IMR-90 (cell line): ENCODE results near the gene MYOC. TPM values are rescaled to one million over a fixed set of nuclear protein-coding genes. Genes with fewer than 3 reads are reported as not detected.

Source experiments
- ATAC-seq: fragments of 200-7000 bp; cut with Tn5 transposase; 2 replicates; pipeline ENCODE4 v1.9.1; 2020; ENCODE audit warnings: low read depth, mild to moderate bottlenecking, moderate library complexity
- BruUV-seq: library from RNA; stranded (reverse); fragments of 400-500 nt; replicated peaks from 2 replicates; lab custom pipeline; 2021; lab: Mats Ljungman, UMichigan
- CTCF ChIA-PET: fragments of 300-600 bp; formaldehyde crosslinking; extraction: SDS; loops from one replicate; lab custom pipeline; 2021; ENCODE audit warnings: antibody characterized with exemption; lab: Yijun Ruan, JAX
- POLR2A ChIA-PET: fragments of 300-600 bp; sonication (Branson Sonifier 250); formaldehyde crosslinking; loops from one replicate; lab custom pipeline; 2022; ENCODE audit warnings: antibody characterized with exemption; ENCODE audit not compliant: unreplicated experiment; lab: Charles Lee
- DNase-seq: peaks from one replicate; pipeline ENCODE4 v3.0.0; 2013
- H2AFZ ChIP-seq: replicated peaks from 2 replicates; pipeline ENCODE3; 2013; ENCODE audit warnings: low read length, mild to moderate bottlenecking; ENCODE audit not compliant: poor library complexity
- H2AK5ac ChIP-seq: 2 replicates; pipeline ENCODE4 v1.6.1; 2013; ENCODE audit warnings: low read depth, low read length, inconsistent platforms
- H2AK9ac ChIP-seq: replicated peaks from 2 replicates; pipeline ENCODE3; 2013; ENCODE audit warnings: mild to moderate bottlenecking, low read depth, low read length, moderate library complexity; ENCODE audit not compliant: poor library complexity
- H2BK120ac ChIP-seq: 2 replicates; pipeline ENCODE4 v1.6.1; 2013; ENCODE audit warnings: low read depth, low read length, inconsistent platforms
- H2BK15ac ChIP-seq: 3 replicates; pipeline ENCODE4 v1.6.1; 2013; ENCODE audit warnings: low read depth, low read length, inconsistent platforms
- H2BK20ac ChIP-seq: 2 replicates; pipeline ENCODE4 v1.6.1; 2013; ENCODE audit warnings: low read depth, mild to moderate bottlenecking, inconsistent platforms, low read length, moderate library complexity
- H2BK5ac ChIP-seq: 2 replicates; pipeline ENCODE4 v1.6.1; 2013; ENCODE audit warnings: mild to moderate bottlenecking, low read depth, low read length, inconsistent platforms; ENCODE audit not compliant: poor library complexity, severe bottlenecking
- H3K14ac ChIP-seq: replicated peaks from 2 replicates; pipeline ENCODE4 v1.6.1; 2013; ENCODE audit warnings: low read depth, low read length, inconsistent platforms
- H3K18ac ChIP-seq: 2 replicates; pipeline ENCODE4 v1.6.1; 2013; ENCODE audit warnings: low read depth, low read length, control low read depth
- H3K23ac ChIP-seq: 2 replicates; pipeline ENCODE4 v1.6.1; 2013; ENCODE audit warnings: low read depth, low read length, inconsistent platforms
- H3K27ac ChIP-seq: 2 replicates; pipeline ENCODE4 v1.5.1; 2013; ENCODE audit warnings: mild to moderate bottlenecking, control low read depth, low read length; ENCODE audit not compliant: insufficient read depth
- H3K27me3 ChIP-seq: 2 replicates; pipeline ENCODE4 v1.6.1; 2013; ENCODE audit warnings: low read length; ENCODE audit not compliant: control insufficient read depth, insufficient read depth
- H3K36me3 ChIP-seq: 2 replicates; pipeline ENCODE4 v1.6.1; 2013; ENCODE audit warnings: low read length, mixed read lengths; ENCODE audit not compliant: control insufficient read depth, insufficient read depth
- H3K4ac ChIP-seq: 2 replicates; pipeline ENCODE4 v1.6.1; 2013; ENCODE audit warnings: low read depth, low read length, inconsistent platforms
- H3K4me1 ChIP-seq: 2 replicates; pipeline ENCODE4 v1.6.1; 2013; ENCODE audit warnings: low read length, mixed read lengths; ENCODE audit not compliant: control insufficient read depth, insufficient read depth
- H3K4me2 ChIP-seq: 2 replicates; pipeline ENCODE4 v1.6.1; 2013; ENCODE audit warnings: low read depth, mild to moderate bottlenecking, control low read depth, low read length, moderate library complexity
- H3K4me3 ChIP-seq: 2 replicates; pipeline ENCODE4 v1.5.1; 2013; ENCODE audit warnings: low read depth, mild to moderate bottlenecking, control low read depth, low read length, moderate library complexity; ENCODE audit not compliant: insufficient read depth
- H3K56ac ChIP-seq: 2 replicates; pipeline ENCODE4 v1.6.1; 2013; ENCODE audit warnings: low read length, inconsistent platforms; ENCODE audit not compliant: insufficient read depth; ENCODE audit errors: extremely low read depth
- H3K79me1 ChIP-seq, 2 experiments: 2 replicates each; pipeline ENCODE4 v1.6.1; 2013; ENCODE audit warnings: low read length in 2 of 2, inconsistent platforms in 1 of 2, low read depth in 1 of 2
- H3K9ac ChIP-seq: 2 replicates; pipeline ENCODE4 v1.6.1; 2013; ENCODE audit warnings: low read depth, low read length, control low read depth
- H3K9me1 ChIP-seq: 2 replicates; pipeline ENCODE4 v1.6.1; 2013; ENCODE audit warnings: low read length, inconsistent platforms; ENCODE audit not compliant: insufficient read depth
- H3K9me3 ChIP-seq: 2 replicates; pipeline ENCODE4 v1.6.1; 2013; ENCODE audit warnings: low read length; ENCODE audit not compliant: control insufficient read depth, insufficient read depth
- H4K20me1 ChIP-seq: 2 replicates; pipeline ENCODE4 v1.6.1; 2013; ENCODE audit warnings: low read length, inconsistent platforms; ENCODE audit not compliant: insufficient read depth
- H4K5ac ChIP-seq: 2 replicates; pipeline ENCODE4 v1.6.1; 2013; ENCODE audit warnings: mild to moderate bottlenecking, low read depth, low read length, control low read depth
- H4K8ac ChIP-seq, 2 experiments: 2 replicates each; pipeline ENCODE4 v1.6.1; 2013; ENCODE audit warnings: low read depth in 2 of 2, low read length in 2 of 2, control low read depth in 1 of 2, inconsistent platforms in 1 of 2
- H4K91ac ChIP-seq: 2 replicates; pipeline ENCODE4 v1.6.1; 2013; ENCODE audit warnings: low read depth, low read length, inconsistent platforms; ENCODE audit not compliant: insufficient read depth
- BHLHE40 ChIP-seq: fragments of 150-350 bp; IDR thresholded peaks from 2 replicates; pipeline ENCODE4 v1.6.1; 2016; ENCODE audit warnings: mild to moderate bottlenecking, low read depth, low read length
- CEBPB ChIP-seq: IDR thresholded peaks from 2 replicates; pipeline ENCODE4 v1.6.1; 2012; ENCODE audit warnings: low read depth, low read length, improper control_type of control experiment
- CHD1 ChIP-seq: IDR thresholded peaks from 2 replicates; pipeline ENCODE4 v1.6.1; 2012; ENCODE audit warnings: low read depth, low read length, improper control_type of control experiment
- CTCF ChIP-seq: conservative IDR thresholded peaks from 2 replicates; pipeline ENCODE4 v1.5.1; 2012; ENCODE audit warnings: mild to moderate bottlenecking, low read depth, low read length, improper control_type of control experiment
- FOS ChIP-seq: fragments of 150-350 bp; IDR thresholded peaks from 2 replicates; pipeline ENCODE4 v1.6.1; 2016; ENCODE audit warnings: low read depth, low read length
- MAFK ChIP-seq: IDR thresholded peaks from 2 replicates; pipeline ENCODE4 v1.6.1; 2012; ENCODE audit warnings: low read depth, low read length, improper control_type of control experiment
- MAZ ChIP-seq: IDR thresholded peaks from 2 replicates; pipeline ENCODE4 v1.6.1; 2012; ENCODE audit warnings: low read depth, mild to moderate bottlenecking, low read length, improper control_type of control experiment, moderate library complexity, borderline replicate concordance
- MXI1 ChIP-seq: IDR thresholded peaks from 2 replicates; pipeline ENCODE4 v1.6.1; 2012; ENCODE audit warnings: low read depth, mild to moderate bottlenecking, low read length, moderate library complexity, borderline replicate concordance
- NFE2L2 ChIP-seq: fragments of 150-350 bp; IDR thresholded peaks from 2 replicates; pipeline ENCODE4 v1.6.1; 2016; ENCODE audit warnings: low read depth, mild to moderate bottlenecking, low read length
- POLR2A ChIP-seq: IDR thresholded peaks from 2 replicates; pipeline ENCODE4 v1.6.1; 2012; ENCODE audit warnings: mild to moderate bottlenecking, low read depth, low read length
- RAD21 ChIP-seq: IDR thresholded peaks from 2 replicates; pipeline ENCODE4 v1.6.1; 2012; ENCODE audit warnings: low read length, improper control_type of control experiment
- RCOR1 ChIP-seq: IDR thresholded peaks from 2 replicates; pipeline ENCODE4 v1.6.1; 2012; ENCODE audit warnings: mild to moderate bottlenecking, low read length, improper control_type of control experiment; ENCODE audit not compliant: insufficient replicate concordance
- SMC3 ChIP-seq: fragments of 150-350 bp; IDR thresholded peaks from 2 replicates; pipeline ENCODE4 v1.6.1; 2016; ENCODE audit warnings: low read depth, mild to moderate bottlenecking, antibody characterized with exemption, low read length, moderate library complexity
- WGBS, 2 experiments: methylation state at CpG; one replicate each; pipeline versions ENCODE4 v1.1.5 to v1.1.7; 2013; ENCODE audit warnings: missing lambda C conversion rate in 2 of 2; ENCODE audit not compliant: insufficient read length in 1 of 2; ENCODE audit errors: extremely low coverage in 2 of 2; 5-methylcytosine and 5-hydroxymethylcytosine counted together
- dilution Hi-C: fragments of 300-500 bp; cut with HindIII; formaldehyde crosslinking; loops from one replicate; pipeline ENCODE4 v1.14.3; 2018; ENCODE audit warnings: low sequenced_read_pairs; ENCODE audit not compliant: unreplicated experiment
- in situ Hi-C: fragments of 300-500 bp; cut with MboI; formaldehyde crosslinking; loops from 3 replicates; pipeline ENCODE4 v1.14.3; 2019; ENCODE audit warnings: low sequenced_read_pairs, inconsistent platforms, mixed read lengths
- intact Hi-C: fragments of 100-400 bp; cut with micrococcal nuclease; formaldehyde crosslinking; loops from 2 replicates; pipeline ENCODE4 v1.10.0; 2022
- polyA plus RNA-seq, 3 experiments: library from polyadenylated mRNA; depleted of rRNA; stranded (reverse); fragments of >200 nt; gene quantifications; 2 replicates each; pipeline ENCODE4 v1.2.3, GENCODE V29; 2012; ENCODE audit warnings: low replicate concordance in 1 of 3
- total RNA-seq: library from RNA; depleted of rRNA; stranded (reverse); fragments of >200 nt; gene quantifications from 2 replicates; pipeline ENCODE4 v1.2.3, GENCODE V29; 2012
- TF ChIP-seq, protein P1 (sequence below): fragments of 150-350 bp; IDR thresholded peaks from 2 replicates; pipeline ENCODE4 v1.6.1; 2017; ENCODE audit warnings: mild to moderate bottlenecking, antibody characterized with exemption, low read length, low read depth
- TF ChIP-seq, protein P2 (sequence below): fragments of 150-350 bp; IDR thresholded peaks from 2 replicates; pipeline ENCODE4 v1.6.1; 2016; ENCODE audit warnings: low read depth, mild to moderate bottlenecking, low read length, moderate library complexity, borderline replicate concordance

Gene MYOC
- total and polyA plus RNA-seq, 2 of the 4 experiments (the other 2 are of a cell fraction): not detected

DNA sequence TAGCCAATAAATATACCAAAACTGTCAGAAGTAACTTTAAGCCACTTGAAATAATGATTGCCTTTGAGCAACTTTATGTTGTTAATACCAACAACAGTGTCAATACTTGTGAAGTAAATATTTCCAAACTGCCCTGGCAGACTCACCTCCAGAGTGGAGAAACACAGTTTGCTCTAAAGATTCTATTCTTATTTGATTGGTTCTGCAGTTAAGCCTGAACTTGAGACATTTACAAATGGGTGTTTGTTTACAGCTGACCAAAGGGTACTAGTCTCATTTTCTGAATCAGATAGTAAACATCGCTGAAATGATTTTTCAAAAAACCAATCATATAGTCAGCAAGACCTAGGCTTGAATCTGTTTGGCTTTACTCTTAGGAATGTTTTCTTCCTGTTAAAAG, 1.3 kb upstream of the MYOC start:
- in situ Hi-C loops: no loop called here
- Histone ChIP-seq H3K9me3 (no peaks in the 10 kb centered on the region), H3K4ac (no peak overlapping the region), H2BK15ac (no peak overlapping the region), H3K27me3 (peaks cover 4% of the 10 kb centered on the region), H2BK5ac (no peak overlapping the region), H3K4me2 (no peak overlapping the region), H4K20me1 (no peaks in the 10 kb centered on the region), H3K4me1 (peaks cover 8% of the 10 kb centered on the region), H4K8ac (no peak overlapping the region), H2AFZ (no peak overlapping the region), H2AK5ac (no peak overlapping the region), H2BK120ac (no peak overlapping the region), H3K27ac (no peak overlapping the region), H4K5ac (no peak overlapping the region), H3K9me1 (peaks cover 7% of the 10 kb centered on the region; the same call in 1 of the 2 replicates), H3K18ac (no peak overlapping the region), H3K4me3 (no peak overlapping the region), H3K56ac (no peak overlapping the region), H3K79me1 (no peaks in the 10 kb centered on the region), H3K14ac (no peak overlapping the region), H3K36me3 (no peaks in the 10 kb centered on the region), H2AK9ac (no peak overlapping the region), H4K91ac (no peak overlapping the region), H3K23ac (no peak overlapping the region), H3K9ac (no peak overlapping the region), H2BK20ac (no peak overlapping the region)
- ATAC-seq: peak; percentile 16; the same call in 1 of the 2 replicates
- WGBS, 2 experiments: no CpG with 5 or more reads among the region's 1 CpG
- POLR2A ChIA-PET: no interaction called here
- TF ChIP-seq MAZ: no peak
- TF ChIP-seq CHD1: no peak
- no peak for TF ChIP-seq CEBPB
- TF ChIP-seq, protein P1, sequence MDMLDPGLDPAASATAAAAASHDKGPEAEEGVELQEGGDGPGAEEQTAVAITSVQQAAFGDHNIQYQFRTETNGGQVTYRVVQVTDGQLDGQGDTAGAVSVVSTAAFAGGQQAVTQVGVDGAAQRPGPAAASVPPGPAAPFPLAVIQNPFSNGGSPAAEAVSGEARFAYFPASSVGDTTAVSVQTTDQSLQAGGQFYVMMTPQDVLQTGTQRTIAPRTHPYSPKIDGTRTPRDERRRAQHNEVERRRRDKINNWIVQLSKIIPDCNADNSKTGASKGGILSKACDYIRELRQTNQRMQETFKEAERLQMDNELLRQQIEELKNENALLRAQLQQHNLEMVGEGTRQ: no peak
- no peak for TF ChIP-seq SMC3
- no peak for TF ChIP-seq MAFK
- no peak for TF ChIP-seq NFE2L2
- no peak for TF ChIP-seq CTCF
- TF ChIP-seq POLR2A: no peak
- TF ChIP-seq, protein P2, sequence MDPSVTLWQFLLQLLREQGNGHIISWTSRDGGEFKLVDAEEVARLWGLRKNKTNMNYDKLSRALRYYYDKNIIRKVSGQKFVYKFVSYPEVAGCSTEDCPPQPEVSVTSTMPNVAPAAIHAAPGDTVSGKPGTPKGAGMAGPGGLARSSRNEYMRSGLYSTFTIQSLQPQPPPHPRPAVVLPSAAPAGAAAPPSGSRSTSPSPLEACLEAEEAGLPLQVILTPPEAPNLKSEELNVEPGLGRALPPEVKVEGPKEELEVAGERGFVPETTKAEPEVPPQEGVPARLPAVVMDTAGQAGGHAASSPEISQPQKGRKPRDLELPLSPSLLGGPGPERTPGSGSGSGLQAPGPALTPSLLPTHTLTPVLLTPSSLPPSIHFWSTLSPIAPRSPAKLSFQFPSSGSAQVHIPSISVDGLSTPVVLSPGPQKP: no peak
- TF ChIP-seq FOS: no peak
- no peak for TF ChIP-seq MXI1
- TF ChIP-seq BHLHE40: no peak
- no peak for TF ChIP-seq RCOR1
- TF ChIP-seq RAD21: no peak
- intact Hi-C loops: no loop called here
- DNase-seq: no peak
- dilution Hi-C loops: no loop called here
- BruUV-seq: no TSS peak
- CTCF ChIA-PET: interaction anchor here (2.0 to 2.3 kb wide), 3 partner anchors 9 to 332 kb away, joined by 6 to 23 read pairs (median 9); no protein-coding TSS in a partner anchor
